NCI-H82 (cell line): Measurements from ENCODE around the gene EFNA5.

ENCODE experiments used
- DNase-seq: peaks from one replicate; lab custom pipeline; 2025; lab: John Stamatoyannopoulos, UW

The EFNA5 gene

GRCh38 chr5:107545486-107545885 lies 125.3 kb downstream of the EFNA5 start:
- DNase-seq, result no peak

GRCh38 chr5:107544967-107545366 lies 125.8 kb downstream of the EFNA5 start:
- DNase-seq, result no peak

GRCh38 chr5:107544476-107544875 lies 126.3 kb downstream of the EFNA5 start:
- DNase-seq, result no peak

- DNase-seq, result no peak
Measured at GRCh38 chr5:107543868-107544267, 126.9 kb downstream of the EFNA5 start.

- DNase-seq, result peak; percentile 13
Measured at GRCh38 chr5:107542831-107543231, 127.9 kb downstream of the EFNA5 start.

GRCh38 chr5:107542428-107542827 lies 128.3 kb downstream of the EFNA5 start:
- peak; percentile 53 for DNase-seq

- DNase-seq, result no peak
Measured at GRCh38 chr5:107541400-107541799, 129.3 kb downstream of the EFNA5 start.

- peak; percentile 89 for DNase-seq
Measured at GRCh38 chr5:107539726-107540330, 130.9 kb downstream of the EFNA5 start.

GRCh38 chr5:107538805-107539445 lies 131.8 kb downstream of the EFNA5 start:
- DNase-seq, result peak; percentile 8

- DNase-seq, result no peak
Measured at GRCh38 chr5:107538331-107538730, 132.4 kb downstream of the EFNA5 start.

- no peak for DNase-seq
Measured at GRCh38 chr5:107535849-107536248, 134.9 kb downstream of the EFNA5 start.

GRCh38 chr5:107533910-107534876 lies 136.5 kb downstream of the EFNA5 start:
- DNase-seq, result no peak

- no peak for DNase-seq
Measured at GRCh38 chr5:107532916-107533315, 137.8 kb downstream of the EFNA5 start.

- DNase-seq, result no peak
Measured at GRCh38 chr5:107532169-107532878, 138.4 kb downstream of the EFNA5 start.

- DNase-seq, result no peak
Measured at GRCh38 chr5:107531308-107531707, 139.4 kb downstream of the EFNA5 start.

- DNase-seq, result no peak
Measured at GRCh38 chr5:107529618-107530017, 141.1 kb downstream of the EFNA5 start.

- DNase-seq, result no peak
Measured at GRCh38 chr5:107526270-107526937, 144.3 kb downstream of the EFNA5 start.

GRCh38 chr5:107524111-107524510 lies 146.6 kb downstream of the EFNA5 start:
- DNase-seq, result no peak

GRCh38 chr5:107523029-107523680 lies 147.6 kb downstream of the EFNA5 start:
- DNase-seq, result no peak

GRCh38 chr5:107522456-107522855 lies 148.3 kb downstream of the EFNA5 start:
- no peak for DNase-seq

GRCh38 chr5:107519900-107520354 lies 150.8 kb downstream of the EFNA5 start:
- DNase-seq, result peak; percentile 10
